Loucy (cell line): ENCODE measurements around the gene ALDH4A1.

Experiments used
- H2AFZ ChIP-seq: fragments of 200-600 bp; sonication (generic); 2 replicates; pipeline ENCODE4 v1.6.0; 2016; ENCODE audit warnings: antibody characterized with exemption, mild to moderate bottlenecking, low read length, moderate library complexity
- H3F3A ChIP-seq: fragments of 200-600 bp; 2 replicates; pipeline ENCODE4 v1.6.0; 2016; ENCODE audit warnings: antibody characterized with exemption, low read depth, mild to moderate bottlenecking
- H3K27me3 ChIP-seq: fragments of 200-600 bp; sonication (generic); 2 replicates; pipeline ENCODE4 v1.6.1; 2014; ENCODE audit warnings: low read length, mild to moderate bottlenecking; ENCODE audit not compliant: insufficient read depth, poor library complexity, severe bottlenecking
- H3K36me3 ChIP-seq: fragments of 200-600 bp; sonication (generic); 2 replicates; pipeline ENCODE4 v1.6.1; 2016; ENCODE audit warnings: low read length; ENCODE audit not compliant: insufficient read depth
- H3K4me1 ChIP-seq: fragments of 200-600 bp; sonication (generic); 2 replicates; pipeline ENCODE4 v1.5.1; 2014; ENCODE audit warnings: low read length, mild to moderate bottlenecking; ENCODE audit not compliant: insufficient read depth, poor library complexity, severe bottlenecking
- H3K4me2 ChIP-seq: fragments of 200-600 bp; sonication (generic); 2 replicates; pipeline ENCODE4 v1.6.0; 2014; ENCODE audit warnings: antibody characterized with exemption, low read length, low read depth, mild to moderate bottlenecking; ENCODE audit not compliant: poor library complexity, severe bottlenecking
- H3K4me3 ChIP-seq: fragments of 200-600 bp; sonication (generic); 2 replicates; pipeline ENCODE4 v1.5.1; 2014; ENCODE audit warnings: low read length, mild to moderate bottlenecking, mixed read lengths; ENCODE audit not compliant: poor library complexity, severe bottlenecking
- H3K79me2 ChIP-seq: fragments of 200-600 bp; sonication (generic); 2 replicates; pipeline ENCODE4 v1.6.1; 2014; ENCODE audit warnings: low read length; ENCODE audit not compliant: insufficient read depth
- H3K9ac ChIP-seq: fragments of 200-600 bp; sonication (generic); 2 replicates; pipeline ENCODE4 v1.6.0; 2014; ENCODE audit warnings: mild to moderate bottlenecking, low read depth, low read length, moderate library complexity; ENCODE audit not compliant: poor library complexity, severe bottlenecking
- H3K9me2 ChIP-seq: fragments of 200-600 bp; sonication (generic); replicated peaks from 2 replicates; pipeline ENCODE4 v1.6.1; 2016; ENCODE audit warnings: low read depth, low read length, mixed read lengths
- H3K9me3 ChIP-seq: fragments of 200-600 bp; sonication (generic); 2 replicates; pipeline ENCODE4 v1.6.1; 2014; ENCODE audit warnings: mild to moderate bottlenecking, antibody characterized with exemption, low read length, low read depth; ENCODE audit not compliant: insufficient read depth
- H4K20me1 ChIP-seq: fragments of 200-600 bp; sonication (generic); 2 replicates; pipeline ENCODE4 v1.6.0; 2014; ENCODE audit warnings: antibody characterized with exemption, low read length, mild to moderate bottlenecking; ENCODE audit not compliant: insufficient read depth, poor library complexity, severe bottlenecking
- EZH2phosphoT487 ChIP-seq: fragments of 200-600 bp; IDR thresholded peaks from 2 replicates; pipeline ENCODE4 v1.6.1; 2018; ENCODE audit warnings: antibody characterized with exemption, mild to moderate bottlenecking, moderate library complexity, borderline replicate concordance
- TF ChIP-seq, protein P1 (sequence below): fragments of 200-600 bp; sonication (generic); conservative IDR thresholded peaks from 2 replicates; pipeline ENCODE4 v1.5.1; 2014; ENCODE audit warnings: mild to moderate bottlenecking, antibody characterized with exemption, low read length

Gene ALDH4A1

DNA sequence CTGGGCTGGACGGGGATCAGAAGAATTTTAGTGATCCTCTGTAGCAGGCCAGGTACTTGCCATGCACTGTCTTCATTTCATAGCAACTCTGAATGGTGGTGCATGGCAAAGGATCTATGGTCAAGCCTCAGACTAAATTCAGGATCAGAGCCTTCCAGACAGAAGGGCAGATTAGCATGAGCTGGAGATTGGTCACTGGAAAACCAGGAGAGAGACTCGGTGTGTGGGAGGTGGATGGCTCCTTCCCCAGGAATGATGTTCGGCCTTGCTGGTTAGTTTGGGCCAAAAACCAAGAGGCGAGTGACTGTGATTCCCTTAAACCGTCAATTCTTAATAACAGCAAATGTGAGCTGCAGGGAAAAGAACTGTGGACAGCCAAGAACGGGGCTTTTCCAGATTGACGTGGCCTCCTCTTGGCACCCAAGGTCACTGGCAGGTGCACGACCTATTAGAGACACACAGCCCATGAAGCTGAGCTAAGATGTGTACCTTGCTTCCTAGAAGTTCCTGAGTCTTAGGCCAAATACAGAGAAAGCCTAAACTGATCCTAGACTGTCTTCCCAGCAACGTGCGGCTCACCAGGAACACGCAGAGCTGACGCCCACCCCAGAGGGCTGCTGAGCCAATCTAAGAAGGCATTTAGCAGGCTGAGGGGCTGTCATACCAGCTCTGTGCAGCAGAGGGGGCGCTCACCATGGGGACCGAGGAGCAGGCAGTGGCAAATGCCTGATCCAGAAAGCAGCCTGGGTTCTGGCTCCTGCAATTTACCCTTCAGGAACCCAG, 18.5 kb downstream of the ALDH4A1 start:
- Histone ChIP-seq H3K9me2 (no peaks in the 10 kb centered on the region), H3K4me1 (peaks cover 14% of the 10 kb centered on the region), H3K9me3 (no peaks in the 10 kb centered on the region), H3K4me2 (no peak overlapping the region), H4K20me1 (no peaks in the 10 kb centered on the region), H3K9ac (no peak overlapping the region), H3K79me2 (no peaks in the 10 kb centered on the region), H3F3A (no peaks in the 10 kb centered on the region), H3K27me3 (no peaks in the 10 kb centered on the region), H3K36me3 (peaks cover 7% of the 10 kb centered on the region; the same call in 1 of the 2 replicates), H2AFZ (no peak overlapping the region), H3K4me3 (no peak overlapping the region)
- no peak for TF ChIP-seq EZH2phosphoT487
- TF ChIP-seq, protein P1, sequence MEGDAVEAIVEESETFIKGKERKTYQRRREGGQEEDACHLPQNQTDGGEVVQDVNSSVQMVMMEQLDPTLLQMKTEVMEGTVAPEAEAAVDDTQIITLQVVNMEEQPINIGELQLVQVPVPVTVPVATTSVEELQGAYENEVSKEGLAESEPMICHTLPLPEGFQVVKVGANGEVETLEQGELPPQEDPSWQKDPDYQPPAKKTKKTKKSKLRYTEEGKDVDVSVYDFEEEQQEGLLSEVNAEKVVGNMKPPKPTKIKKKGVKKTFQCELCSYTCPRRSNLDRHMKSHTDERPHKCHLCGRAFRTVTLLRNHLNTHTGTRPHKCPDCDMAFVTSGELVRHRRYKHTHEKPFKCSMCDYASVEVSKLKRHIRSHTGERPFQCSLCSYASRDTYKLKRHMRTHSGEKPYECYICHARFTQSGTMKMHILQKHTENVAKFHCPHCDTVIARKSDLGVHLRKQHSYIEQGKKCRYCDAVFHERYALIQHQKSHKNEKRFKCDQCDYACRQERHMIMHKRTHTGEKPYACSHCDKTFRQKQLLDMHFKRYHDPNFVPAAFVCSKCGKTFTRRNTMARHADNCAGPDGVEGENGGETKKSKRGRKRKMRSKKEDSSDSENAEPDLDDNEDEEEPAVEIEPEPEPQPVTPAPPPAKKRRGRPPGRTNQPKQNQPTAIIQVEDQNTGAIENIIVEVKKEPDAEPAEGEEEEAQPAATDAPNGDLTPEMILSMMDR = peak; percentile 93

GRCh38 chr1:18883079-18883478, 19.3 kb downstream of the ALDH4A1 start:
- Histone ChIP-seq H3K4me3 (no peak overlapping the region), H3K9me2 (no peaks in the 10 kb centered on the region), H4K20me1 (no peaks in the 10 kb centered on the region), H3K36me3 (peaks cover 7% of the 10 kb centered on the region; the same call in 1 of the 2 replicates), H3K4me1 (peaks cover 14% of the 10 kb centered on the region), H3K4me2 (no peak overlapping the region), H3K27me3 (no peaks in the 10 kb centered on the region), H3K9me3 (no peaks in the 10 kb centered on the region), H3K9ac (no peak overlapping the region), H3F3A (no peaks in the 10 kb centered on the region), H3K79me2 (no peaks in the 10 kb centered on the region), H2AFZ (no peak overlapping the region)
- TF ChIP-seq EZH2phosphoT487 = no peak
- TF ChIP-seq, protein P1 = no peak

- Histone ChIP-seq H3K9me3 (no peaks in the 10 kb centered on the region), H3K79me2 (no peaks in the 10 kb centered on the region), H3K4me3 (no peak overlapping the region), H3K27me3 (no peaks in the 10 kb centered on the region), H3K4me1 (peaks cover 14% of the 10 kb centered on the region), H3K36me3 (peaks cover 7% of the 10 kb centered on the region; the same call in 1 of the 2 replicates), H4K20me1 (no peaks in the 10 kb centered on the region), H2AFZ (no peak overlapping the region), H3F3A (no peaks in the 10 kb centered on the region), H3K9me2 (no peaks in the 10 kb centered on the region), H3K9ac (no peak overlapping the region), H3K4me2 (no peak overlapping the region)
- TF ChIP-seq EZH2phosphoT487 = no peak
- TF ChIP-seq, protein P1 = no peak
These were observed 19.9 kb downstream of the ALDH4A1 start for GRCh38 chr1:18882486-18882885.
